Sigmoid colon (tissue), 7 donors: Measurements from ENCODE around the gene RTTN. TPM values are rescaled to one million over a fixed set of nuclear protein-coding genes. Genes with fewer than 3 reads are reported as not detected.

Source experiments
- DNase-seq: peaks from one replicate; pipeline ENCODE4 v3.0.0-alpha.2; 2019
- H3K27ac ChIP-seq, 4 donors: fragments of 200-600 bp; sonication (generic); one replicate each; pipeline ENCODE4 v1.5.1; 2016 to 2019; ENCODE audit warnings: mild to moderate bottlenecking in 1 of 4
- H3K27me3 ChIP-seq, 3 donors: fragments of 200-600 bp; sonication (generic); one replicate each; pipeline ENCODE4 v1.5.1; 2019; ENCODE audit warnings: mild to moderate bottlenecking in 1 of 3
- H3K36me3 ChIP-seq, 4 donors: fragments of 200-600 bp; sonication (generic); one replicate each; pipeline ENCODE4 v1.5.1; 2016 to 2019
- H3K4me1 ChIP-seq, 4 donors: fragments of 200-600 bp; sonication (generic); one replicate each; pipeline ENCODE4 v1.5.1; 2017 to 2019
- H3K4me3 ChIP-seq, 4 donors: fragments of 200-600 bp; sonication (generic); one replicate each; pipeline ENCODE4 v1.5.1; 2017 to 2019; ENCODE audit warnings: mild to moderate bottlenecking in 2 of 4, moderate library complexity in 1 of 4
- H3K9me3 ChIP-seq, 4 donors: fragments of 200-600 bp in 3 of 4; sonication (generic) in 3 of 4; one replicate each; pipeline versions ENCODE4 v1.5.1 to v1.6.1; 2013 to 2019
- EP300 ChIP-seq, 4 donors: sonication (generic); formaldehyde crosslinking; IDR thresholded peaks; one replicate each; pipeline ENCODE4 v1.6.1; 2017; ENCODE audit warnings: antibody characterized with exemption in 4 of 4
- POLR2A ChIP-seq, 2 donors: fragments of 450-650 bp; IDR thresholded peaks; one replicate each; pipeline ENCODE4 v1.6.1; 2016; ENCODE audit warnings: antibody characterized with exemption in 2 of 2, mild to moderate bottlenecking in 2 of 2, moderate library complexity in 2 of 2
- POLR2AphosphoS5 ChIP-seq, 4 donors: sonication (generic); formaldehyde crosslinking; IDR thresholded peaks; one replicate each; pipeline ENCODE4 v1.6.1; 2017; ENCODE audit warnings: antibody characterized with exemption in 4 of 4
- WGBS, 2 donors: extraction: QIAGEN DNeasy Blood & Tissue Kit; methylation state at CpG; one replicate each; pipeline ENCODE4 v1.1.7; 2013; 5-methylcytosine and 5-hydroxymethylcytosine counted together
- intact Hi-C: fragments of 100-400 bp; cut with DNase I; formaldehyde crosslinking; loops from one replicate; pipeline ENCODE4 v1.15.1; 2023
- polyA plus RNA-seq, 3 donors: library from polyadenylated mRNA; stranded (reverse); fragments of 200-250 nt; gene quantifications; one replicate each; pipeline ENCODE4 v1.2.3, GENCODE V29; 2013
- total RNA-seq, 4 donors: library from RNA; depleted of rRNA; stranded (reverse); fragments of >200 nt; gene quantifications; one replicate each; pipeline ENCODE4 v1.1.0, GENCODE V29; 2016
- TF ChIP-seq, protein P1 (sequence below), 4 experiments: fragments of 450-650 bp in 3 of 4; fragments of 200-600 bp in 1 of 4; IDR thresholded peaks; one replicate each; pipeline ENCODE4 v1.5.1; 2016 to 2019; ENCODE audit warnings: antibody characterized with exemption in 4 of 4, mild to moderate bottlenecking in 3 of 4, moderate library complexity in 2 of 4
- donor health status: healthy with polysubstance abuse.
- donor health status: Bipolar disorder and iron deficiency.
- donor health status: healthy.

Gene RTTN
- total and polyA plus RNA-seq, 7 donors, result 1.4 to 18.2 (median 11.3) TPM

DNA sequence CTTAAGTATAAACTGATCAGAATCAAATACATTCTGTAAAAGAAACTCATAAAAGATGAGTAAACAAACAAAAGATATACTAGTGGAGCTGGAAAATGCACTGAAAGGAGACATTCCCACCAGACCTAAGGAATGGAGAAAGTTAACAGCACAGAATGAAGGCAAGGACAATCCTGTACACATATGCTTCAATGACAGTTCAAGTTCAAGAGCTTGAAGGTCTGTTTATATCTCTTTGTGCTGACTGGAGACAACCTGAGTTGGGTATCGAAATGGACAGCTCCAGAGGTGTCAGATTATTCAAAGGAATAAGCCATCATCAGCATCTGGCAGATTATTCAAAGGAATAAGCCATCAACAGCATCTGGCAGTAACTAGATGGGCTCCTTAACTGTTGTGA, 184.0 kb downstream of the RTTN start:
- WGBS, 2 donors, result 98% methylated on average over 1 of the region's 1 CpG
- no peaks in the 10 kb centered on the region for H3K9me3 ChIP-seq
- no peak overlapping the region for H3K27ac ChIP-seq
- no peak overlapping the region for H3K4me3 ChIP-seq
- intact Hi-C loops, result no loop called here
- no peaks in the 10 kb centered on the region for H3K4me1 ChIP-seq
- H3K36me3 ChIP-seq, result peaks cover 0 to 70% (median 4%) of the 10 kb centered on the region in 4 donors
- TF ChIP-seq POLR2A (IDR thresholded peaks at IDR 0.05) (no peak), POLR2AphosphoS5 (IDR thresholded peaks at IDR 0.05) (no peak), EP300 (IDR thresholded peaks at IDR 0.05) (no peak)
- TF ChIP-seq, protein P1, sequence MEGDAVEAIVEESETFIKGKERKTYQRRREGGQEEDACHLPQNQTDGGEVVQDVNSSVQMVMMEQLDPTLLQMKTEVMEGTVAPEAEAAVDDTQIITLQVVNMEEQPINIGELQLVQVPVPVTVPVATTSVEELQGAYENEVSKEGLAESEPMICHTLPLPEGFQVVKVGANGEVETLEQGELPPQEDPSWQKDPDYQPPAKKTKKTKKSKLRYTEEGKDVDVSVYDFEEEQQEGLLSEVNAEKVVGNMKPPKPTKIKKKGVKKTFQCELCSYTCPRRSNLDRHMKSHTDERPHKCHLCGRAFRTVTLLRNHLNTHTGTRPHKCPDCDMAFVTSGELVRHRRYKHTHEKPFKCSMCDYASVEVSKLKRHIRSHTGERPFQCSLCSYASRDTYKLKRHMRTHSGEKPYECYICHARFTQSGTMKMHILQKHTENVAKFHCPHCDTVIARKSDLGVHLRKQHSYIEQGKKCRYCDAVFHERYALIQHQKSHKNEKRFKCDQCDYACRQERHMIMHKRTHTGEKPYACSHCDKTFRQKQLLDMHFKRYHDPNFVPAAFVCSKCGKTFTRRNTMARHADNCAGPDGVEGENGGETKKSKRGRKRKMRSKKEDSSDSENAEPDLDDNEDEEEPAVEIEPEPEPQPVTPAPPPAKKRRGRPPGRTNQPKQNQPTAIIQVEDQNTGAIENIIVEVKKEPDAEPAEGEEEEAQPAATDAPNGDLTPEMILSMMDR (IDR thresholded peaks at IDR 0.05), result no peak
- no peak for DNase-seq
- H3K27me3 ChIP-seq, result no peaks in the 10 kb centered on the region

DNA sequence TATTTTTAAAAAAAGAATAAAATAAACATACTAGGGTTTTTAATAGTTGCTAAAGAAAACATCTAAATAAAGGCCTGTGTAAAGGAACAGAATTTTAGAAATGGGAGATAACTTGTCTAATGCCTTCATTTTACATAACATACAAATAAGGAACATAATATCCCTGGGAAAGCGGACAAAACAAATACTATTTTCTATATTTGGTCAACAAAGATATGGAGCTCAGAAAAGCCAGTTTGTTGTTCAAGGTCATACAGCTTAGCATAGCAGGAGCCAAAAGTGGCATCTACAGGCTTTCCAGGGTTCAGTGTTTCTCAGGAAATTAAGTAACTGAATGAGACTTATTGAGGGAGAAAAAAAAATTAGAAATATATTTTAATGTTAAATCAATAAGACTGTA, 184.4 kb downstream of the RTTN start:
- no peak overlapping the region for H3K4me3 ChIP-seq
- H3K27ac ChIP-seq, result no peak overlapping the region
- H3K36me3 ChIP-seq, result peaks cover 0 to 74% (median 4%) of the 10 kb centered on the region in 4 donors
- H3K9me3 ChIP-seq, result no peaks in the 10 kb centered on the region
- DNase-seq, result no peak
- WGBS, 2 donors, result 89 to 99% methylated on average over 1 of the region's 1 CpG
- H3K4me1 ChIP-seq, result no peaks in the 10 kb centered on the region
- no peaks in the 10 kb centered on the region for H3K27me3 ChIP-seq
- intact Hi-C loops, result no loop called here
- TF ChIP-seq, protein P1 (IDR thresholded peaks at IDR 0.05), result no peak
- TF ChIP-seq EP300 (IDR thresholded peaks at IDR 0.05) (no peak), POLR2A (IDR thresholded peaks at IDR 0.05) (no peak), POLR2AphosphoS5 (IDR thresholded peaks at IDR 0.05) (no peak)

DNA sequence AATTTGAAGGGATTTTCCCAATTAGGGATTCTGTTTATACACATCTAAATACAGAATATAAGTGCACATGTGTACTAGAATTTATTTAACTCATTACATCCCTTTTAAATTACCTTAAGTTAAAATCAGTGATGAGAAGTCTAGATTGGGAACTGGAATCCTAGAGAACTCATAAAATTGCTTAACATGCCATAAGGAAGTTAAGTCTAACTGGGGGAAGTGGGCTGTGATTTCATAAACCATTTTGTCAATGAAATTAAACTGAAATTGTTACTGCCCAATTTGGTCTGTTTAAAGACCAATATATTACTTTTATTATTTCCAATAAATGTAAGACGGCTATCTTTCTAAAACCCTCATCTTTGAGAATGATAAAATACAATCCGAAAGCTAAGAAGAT, 185.5 kb downstream of the RTTN start:
- Histone ChIP-seq H3K27me3 (no peaks in the 10 kb centered on the region), H3K4me1 (no peaks in the 10 kb centered on the region), H3K4me3 (no peak overlapping the region), H3K9me3 (no peaks in the 10 kb centered on the region), H3K27ac (no peak overlapping the region), H3K36me3 (peaks cover 0 to 69% (median 4%) of the 10 kb centered on the region in 4 donors)
- TF ChIP-seq POLR2A (IDR thresholded peaks at IDR 0.05), result no peak
- TF ChIP-seq EP300 (IDR thresholded peaks at IDR 0.05), result no peak
- TF ChIP-seq POLR2AphosphoS5 (IDR thresholded peaks at IDR 0.05), result no peak
- TF ChIP-seq, protein P1 (IDR thresholded peaks at IDR 0.05), result no peak
- no peak for DNase-seq
- intact Hi-C loops, result no loop called here
- WGBS, 2 donors, result 90% methylated on average over 2 of the region's 2 CpGs

DNA sequence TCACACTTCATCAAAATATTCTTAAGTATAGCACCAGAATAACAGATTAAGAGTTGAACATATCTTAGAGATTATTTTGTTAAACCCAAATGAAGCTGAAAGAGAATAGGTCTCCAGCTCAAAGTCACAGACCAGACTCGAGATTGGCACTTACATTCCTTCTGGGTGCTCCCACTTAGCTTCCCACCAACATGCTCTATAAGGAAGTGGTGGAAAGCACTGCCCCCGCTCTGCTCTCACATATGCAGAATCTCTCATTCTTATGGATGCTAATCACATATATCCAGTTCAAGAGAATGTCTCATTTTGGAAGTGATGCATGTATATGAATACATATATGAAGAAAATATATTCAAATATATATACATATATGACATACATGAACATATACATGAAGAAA, 186.4 kb downstream of the RTTN start:
- 86 to 92% methylated on average over 2 of the region's 2 CpGs for WGBS, 2 donors
- TF ChIP-seq POLR2AphosphoS5 (IDR thresholded peaks at IDR 0.05) (no peak), EP300 (IDR thresholded peaks at IDR 0.05) (no peak), POLR2A (IDR thresholded peaks at IDR 0.05) (no peak)
- TF ChIP-seq, protein P1 (IDR thresholded peaks at IDR 0.05), result no peak
- Histone ChIP-seq H3K36me3 (peaks cover 0 to 60% (median 3%) of the 10 kb centered on the region in 4 donors), H3K27ac (no peak overlapping the region), H3K4me3 (no peak overlapping the region), H3K27me3 (no peaks in the 10 kb centered on the region), H3K4me1 (no peaks in the 10 kb centered on the region), H3K9me3 (no peaks in the 10 kb centered on the region)
- DNase-seq, result no peak
- intact Hi-C loops, result no loop called here

DNA sequence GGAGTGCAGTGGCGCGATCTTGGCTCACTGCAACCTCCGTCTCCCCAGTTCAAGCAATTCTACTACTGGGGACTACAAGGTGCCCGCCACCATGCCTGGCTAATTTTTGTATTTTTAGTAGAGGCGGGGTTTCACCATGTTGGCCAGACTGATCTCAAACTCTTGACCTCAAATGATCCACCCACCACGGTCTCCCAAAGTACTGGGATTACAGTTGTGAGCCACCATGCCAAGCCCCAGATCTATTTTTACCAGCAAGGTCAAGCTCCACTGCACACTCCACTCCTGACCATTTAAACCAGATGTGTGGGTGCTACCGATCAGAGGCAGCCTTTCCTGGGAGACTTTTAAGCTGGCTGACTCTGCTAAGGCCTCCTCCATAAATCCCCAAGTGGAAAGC, 190.4 kb downstream of the RTTN start:
- H3K4me3 ChIP-seq, result no peak overlapping the region
- no peaks in the 10 kb centered on the region for H3K9me3 ChIP-seq
- H3K27me3 ChIP-seq, result no peaks in the 10 kb centered on the region
- no peak for DNase-seq
- TF ChIP-seq POLR2AphosphoS5 (IDR thresholded peaks at IDR 0.05) (no peak), POLR2A (IDR thresholded peaks at IDR 0.05) (no peak), EP300 (IDR thresholded peaks at IDR 0.05) (no peak)
- TF ChIP-seq, protein P1 (IDR thresholded peaks at IDR 0.05), result no peak
- intact Hi-C loops, result no loop called here
- peaks cover 0 to 32% (median 0%) of the 10 kb centered on the region in 4 donors for H3K36me3 ChIP-seq
- no peaks in the 10 kb centered on the region for H3K4me1 ChIP-seq
- H3K27ac ChIP-seq, result no peak overlapping the region
- WGBS, 2 donors, result 89 to 94% methylated on average over 7 of the region's 7 CpGs
